BLaER1 treated with 17β-estradiol and CSF1 and Interleukin-3, amounts not matched to agents 10 nM and 100 nM (cell line): ENCODE measurements around the gene DDN.

Source experiments
- H3K27ac ChIP-seq, 11 experiments: shearing (Covaris generic); formaldehyde crosslinking; 2 replicates each; pipeline ENCODE4 v1.8.1; 2022
- H3K27me3 ChIP-seq, 11 experiments: shearing (Covaris generic); formaldehyde crosslinking; 2 replicates each; pipeline ENCODE4 v1.8.1; 2022
- H3K36me3 ChIP-seq, 11 experiments: shearing (Covaris generic); formaldehyde crosslinking; 2 replicates each; pipeline ENCODE4 v1.8.1; 2022
- H3K4me1 ChIP-seq, 10 experiments: shearing (Covaris generic); formaldehyde crosslinking; 2 replicates each; pipeline ENCODE4 v1.8.1; 2022
- H3K4me2 ChIP-seq, 11 experiments: shearing (Covaris generic); formaldehyde crosslinking; 2 replicates each; pipeline ENCODE4 v1.8.1; 2022
- H3K4me3 ChIP-seq, 10 experiments: shearing (Covaris generic); formaldehyde crosslinking; 2 replicates each; pipeline ENCODE4 v1.8.1; 2022
- H3K9ac ChIP-seq, 11 experiments: shearing (Covaris generic); formaldehyde crosslinking; 2 replicates each; pipeline ENCODE4 v1.8.1; 2022
- H3K9me3 ChIP-seq, 11 experiments: shearing (Covaris generic); formaldehyde crosslinking; replicated peaks in 1 of 11; 2 replicates each; pipeline ENCODE4 v1.8.1; 2022
- H4K20me1 ChIP-seq, 11 experiments: shearing (Covaris generic); formaldehyde crosslinking; 2 replicates each; pipeline ENCODE4 v1.8.1; 2022
- Cebpa-rat ChIP-seq, 11 experiments: shearing (Covaris generic); IDR thresholded peaks; 2 replicates each; pipeline ENCODE4 v1.8.1; 2022

DDN gene

GRCh38 chr12:49010092-49010668 lies 11.0 kb upstream of the DDN start:
- Histone ChIP-seq H3K27me3 (no peaks in the 10 kb centered on the region), H3K9ac (peak overlapping the region in 1 of 11 experiments; percentile 9; a peak in 2 of 22 replicates), H3K4me3 (no peak overlapping the region), H4K20me1 (peaks cover 0 to 27% (median 4%) of the 10 kb centered on the region in 11 experiments; a peak in 7 of 22 replicates), H3K4me1 (peaks cover 0 to 9% (median 0%) of the 10 kb centered on the region in 10 experiments; a peak in 3 of 20 replicates), H3K27ac (no peak overlapping the region), H3K4me2 (no peak overlapping the region), H3K9me3 (no peaks in the 10 kb centered on the region), H3K36me3 (peaks cover 43 to 71% (median 57%) of the 10 kb centered on the region in 11 experiments)
- TF ChIP-seq Cebpa-rat (IDR thresholded peaks at IDR 0.05), result no peak

DNA sequence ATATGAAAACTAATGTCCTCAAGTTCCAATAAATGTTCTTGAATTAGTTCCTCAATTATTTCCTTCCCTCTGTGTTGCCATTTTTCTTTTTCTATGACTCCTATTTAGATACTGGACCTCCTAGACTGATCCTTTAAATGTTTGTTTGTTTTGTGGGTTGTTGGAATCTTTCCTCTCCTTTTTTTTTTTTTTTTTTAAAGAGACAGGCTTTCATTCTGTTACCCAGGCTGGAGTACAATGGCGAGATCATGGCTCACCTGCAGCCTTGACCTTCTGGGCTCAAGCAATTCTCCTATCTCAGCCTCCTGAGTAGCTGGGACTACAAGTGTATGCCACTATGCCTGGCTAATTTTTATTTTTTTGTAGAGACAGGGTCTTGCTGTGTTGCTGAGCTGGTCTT lies 9.8 kb upstream of the DDN start:
- no peaks in the 10 kb centered on the region for H3K4me1 ChIP-seq
- no peaks in the 10 kb centered on the region for H3K27me3 ChIP-seq
- H3K9ac ChIP-seq, result no peak overlapping the region
- no peak for TF ChIP-seq Cebpa-rat (IDR thresholded peaks at IDR 0.05)
- no peak overlapping the region for H3K27ac ChIP-seq
- H3K9me3 ChIP-seq, result no peaks in the 10 kb centered on the region
- peaks cover 55 to 84% (median 70%) of the 10 kb centered on the region in 11 experiments for H3K36me3 ChIP-seq
- no peak overlapping the region for H3K4me2 ChIP-seq
- H3K4me3 ChIP-seq, result no peak overlapping the region
- peaks cover 0 to 23% (median 3%) of the 10 kb centered on the region in 11 experiments; a peak in 7 of 22 replicates for H4K20me1 ChIP-seq

DNA sequence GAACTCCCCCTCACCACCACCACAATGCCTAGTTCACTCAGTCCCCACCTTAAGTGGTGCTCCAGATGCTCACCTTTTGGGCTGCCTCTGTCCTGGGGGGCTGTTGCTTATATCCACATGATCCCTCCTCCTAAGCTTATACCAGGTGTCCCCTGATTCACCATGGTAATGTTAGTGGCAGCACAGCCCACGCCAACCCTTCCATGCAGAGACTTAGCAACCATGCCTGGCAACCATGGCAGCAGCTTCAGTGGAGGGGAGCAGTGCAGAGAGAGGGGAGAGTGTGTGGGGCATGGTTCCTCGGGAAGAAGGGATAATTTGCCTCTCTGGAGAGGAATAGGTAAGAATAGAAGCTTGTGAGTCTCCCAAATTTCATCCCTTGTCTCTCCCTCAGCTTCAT lies 1.2 kb upstream of the DDN start:
- Histone ChIP-seq H3K36me3 (peaks cover 37 to 52% (median 43%) of the 10 kb centered on the region in 11 experiments), H3K9ac (peak overlapping the region in 9 of 11 experiments; percentile 33 to 74 (median 58); a peak in 15 of 22 replicates), H3K9me3 (no peaks in the 10 kb centered on the region), H3K27me3 (peaks cover 57 to 62% (median 60%) of the 10 kb centered on the region in 11 experiments), H3K4me1 (peaks cover 46 to 59% (median 51%) of the 10 kb centered on the region in 10 experiments), H3K4me3 (peak overlapping the region in 6 of 10 experiments; percentile 52 to 68 (median 58); a peak in 12 of 20 replicates), H3K27ac (peak overlapping the region in 4 of 11 experiments; percentile 22 to 57 (median 42); a peak in 4 of 22 replicates), H3K4me2 (peak overlapping the region; percentile 95 to 100 (median 97)), H4K20me1 (peaks cover 0 to 59% (median 13%) of the 10 kb centered on the region in 11 experiments; a peak in 14 of 22 replicates)
- TF ChIP-seq Cebpa-rat (IDR thresholded peaks at IDR 0.05), result no peak

DNA sequence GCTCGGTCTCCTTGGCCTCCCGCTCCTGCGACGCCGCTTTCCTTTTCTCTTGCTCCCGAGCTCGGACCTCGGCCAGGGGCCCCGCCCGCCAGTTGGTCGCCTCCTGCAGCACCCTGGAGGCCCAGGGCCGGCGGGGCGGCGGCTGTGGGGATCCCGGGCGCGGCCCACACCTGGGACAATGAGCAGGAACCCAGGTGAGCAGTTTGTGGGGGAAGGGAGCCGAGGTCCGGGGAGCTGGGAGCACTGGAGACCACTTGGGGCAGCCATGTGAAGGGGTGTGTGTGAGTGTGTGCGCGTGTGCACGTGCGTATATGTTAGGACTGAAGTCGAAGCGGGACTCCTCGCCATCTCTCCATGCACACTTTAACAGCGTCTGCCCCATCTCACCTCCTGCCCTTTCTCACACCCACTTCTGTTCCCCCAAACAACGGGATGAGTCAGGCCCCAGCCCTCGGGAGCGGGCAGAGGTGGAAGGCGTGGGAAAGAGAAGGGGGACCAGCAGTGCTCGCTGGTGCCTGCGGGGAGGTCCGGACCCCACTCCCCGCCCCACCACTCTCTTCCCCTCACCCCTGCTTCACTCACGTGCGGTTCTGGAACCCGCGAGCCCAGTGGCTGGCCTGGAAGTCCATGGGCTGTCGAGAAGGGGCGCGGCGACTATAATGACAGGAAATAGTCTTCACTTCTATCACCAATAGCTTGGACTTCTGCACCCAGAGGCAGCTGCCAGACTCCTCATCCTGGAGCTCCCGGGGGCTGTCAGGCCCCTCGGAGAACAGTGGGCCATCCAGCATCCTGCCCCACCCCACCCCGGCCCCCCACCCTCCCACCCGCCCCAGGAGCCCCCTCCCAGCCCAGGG lies 450 bp downstream of the DDN start:
- Histone ChIP-seq H3K9ac (peak overlapping the region; percentile 12 to 78 (median 61); a peak in 20 of 22 replicates), H3K4me3 (peak overlapping the region; percentile 48 to 71 (median 59)), H3K4me1 (peaks cover 46 to 61% (median 55%) of the 10 kb centered on the region in 10 experiments), H3K27ac (peak overlapping the region in 3 of 11 experiments; percentile 3 to 54 (median 35); a peak in 5 of 22 replicates), H3K27me3 (peaks cover 70 to 78% (median 74%) of the 10 kb centered on the region in 11 experiments), H3K36me3 (peaks cover 20 to 36% (median 27%) of the 10 kb centered on the region in 11 experiments), H3K4me2 (peak overlapping the region; percentile 95 to 100 (median 97)), H3K9me3 (no peaks in the 10 kb centered on the region), H4K20me1 (peaks cover 0 to 55% (median 13%) of the 10 kb centered on the region in 11 experiments; a peak in 13 of 22 replicates)
- no peak for TF ChIP-seq Cebpa-rat (IDR thresholded peaks at IDR 0.05)

DNA sequence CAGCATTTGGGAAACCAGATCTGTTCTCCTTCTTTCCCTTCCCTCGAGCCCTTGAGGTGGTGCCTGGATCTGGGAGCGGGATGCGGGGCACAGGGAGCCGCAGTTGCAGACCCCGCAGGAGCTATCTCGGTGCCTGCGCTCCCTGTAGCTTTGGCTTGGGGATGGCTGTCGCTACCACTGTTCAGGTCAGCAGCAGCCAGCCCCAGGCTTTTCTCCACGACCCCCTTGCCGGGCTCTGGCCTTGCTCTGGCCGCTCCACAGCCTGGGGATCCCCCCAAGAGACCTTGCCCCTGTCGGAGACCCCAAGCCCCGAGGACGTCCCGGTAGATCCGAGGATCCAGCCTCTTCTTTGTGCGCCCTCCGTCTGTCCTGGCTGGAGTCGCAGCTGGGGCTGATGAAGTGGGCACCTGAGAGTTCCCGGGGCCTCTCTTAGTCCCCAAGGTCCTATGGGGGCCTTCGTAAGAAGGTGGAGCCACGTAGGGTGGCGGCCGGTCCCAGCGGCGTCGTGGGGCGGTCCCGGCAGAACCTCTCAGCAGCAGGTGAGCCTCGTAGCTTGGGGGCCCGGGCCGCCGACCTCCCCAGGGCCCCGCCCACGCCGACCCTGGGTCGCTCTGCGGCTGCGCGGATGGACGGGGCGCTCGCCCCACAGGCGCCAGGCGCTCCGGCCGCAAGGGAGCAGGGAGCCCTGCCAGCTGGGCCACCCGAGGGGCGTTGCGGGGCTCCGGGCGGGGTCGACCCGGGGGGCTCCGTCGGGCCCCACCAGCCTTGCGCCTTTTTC lies 1.3 kb downstream of the DDN start:
- Histone ChIP-seq H3K36me3 (peaks cover 13 to 28% (median 19%) of the 10 kb centered on the region in 11 experiments), H3K4me3 (peak overlapping the region; percentile 48 to 71 (median 59)), H3K27me3 (peaks cover 70 to 85% (median 78%) of the 10 kb centered on the region in 11 experiments), H4K20me1 (peaks cover 0 to 49% (median 13%) of the 10 kb centered on the region in 11 experiments; a peak in 13 of 22 replicates), H3K9ac (peak overlapping the region; percentile 12 to 78 (median 67); a peak in 20 of 22 replicates), H3K4me2 (peak overlapping the region; percentile 92 to 100 (median 97)), H3K27ac (peak overlapping the region in 3 of 11 experiments; percentile 3 to 54 (median 35); a peak in 5 of 22 replicates), H3K4me1 (peaks cover 46 to 61% (median 55%) of the 10 kb centered on the region in 10 experiments), H3K9me3 (no peaks in the 10 kb centered on the region)
- no peak for TF ChIP-seq Cebpa-rat (IDR thresholded peaks at IDR 0.05)

DNA sequence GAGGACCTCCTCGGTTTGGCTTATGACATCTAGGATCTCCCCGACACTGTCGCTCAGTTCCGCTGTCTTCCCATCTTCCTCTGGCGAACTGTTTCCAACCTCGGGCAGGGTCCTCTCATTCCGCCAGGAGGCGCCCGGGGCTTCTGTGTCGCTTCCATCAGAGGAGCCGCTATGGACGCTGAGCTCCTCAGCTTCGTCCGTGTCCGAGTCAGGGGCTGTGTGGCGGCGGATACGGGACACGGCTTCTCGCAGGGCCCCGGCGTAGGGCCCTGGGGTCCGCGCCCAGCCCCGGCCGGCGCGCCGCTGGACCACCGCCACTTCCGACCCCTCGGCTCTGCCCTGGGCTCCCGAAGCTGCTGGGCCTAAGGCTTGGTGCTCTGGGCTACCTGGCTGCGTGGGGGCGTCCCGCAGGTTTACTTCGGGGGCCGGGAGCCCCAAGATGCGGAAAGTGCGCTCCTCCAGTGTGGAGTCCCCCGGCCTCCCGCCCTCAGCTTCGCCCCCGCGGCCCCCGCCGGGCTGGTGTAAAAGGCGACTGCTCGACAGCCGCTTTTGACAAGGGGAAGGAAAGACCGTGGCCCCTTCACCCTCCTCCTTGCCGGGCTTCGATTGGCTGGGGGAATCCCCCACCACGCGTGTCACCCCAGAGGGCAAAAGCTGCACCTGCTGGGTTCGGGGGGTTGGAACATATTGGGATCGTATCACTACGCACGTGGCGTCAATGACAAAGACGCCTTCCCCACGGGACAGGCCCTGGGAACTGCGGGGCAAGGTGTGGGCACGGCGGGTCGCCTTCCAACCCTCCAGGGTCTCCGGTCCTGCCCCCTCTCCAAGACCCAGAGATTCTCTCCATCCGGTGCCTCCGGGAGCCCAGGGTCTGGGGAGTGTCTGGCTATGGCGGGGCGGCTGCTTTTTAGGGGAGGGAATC lies 2.1 kb downstream of the DDN start:
- peak overlapping the region; percentile 31 to 78 (median 67) for H3K9ac ChIP-seq
- no peaks in the 10 kb centered on the region for H3K9me3 ChIP-seq
- peak overlapping the region; percentile 50 to 71 (median 59) for H3K4me3 ChIP-seq
- peak overlapping the region in 1 of 11 experiments; percentile 54; a peak in 3 of 22 replicates for H3K27ac ChIP-seq
- H3K4me1 ChIP-seq, result peaks cover 46 to 61% (median 55%) of the 10 kb centered on the region in 10 experiments
- H4K20me1 ChIP-seq, result peaks cover 0 to 45% (median 13%) of the 10 kb centered on the region in 11 experiments; a peak in 13 of 22 replicates
- peaks cover 70 to 85% (median 78%) of the 10 kb centered on the region in 11 experiments for H3K27me3 ChIP-seq
- H3K4me2 ChIP-seq, result peak overlapping the region; percentile 92 to 100 (median 97)
- H3K36me3 ChIP-seq, result peaks cover 5 to 19% (median 11%) of the 10 kb centered on the region in 11 experiments
- TF ChIP-seq Cebpa-rat (IDR thresholded peaks at IDR 0.05), result no peak

DNA sequence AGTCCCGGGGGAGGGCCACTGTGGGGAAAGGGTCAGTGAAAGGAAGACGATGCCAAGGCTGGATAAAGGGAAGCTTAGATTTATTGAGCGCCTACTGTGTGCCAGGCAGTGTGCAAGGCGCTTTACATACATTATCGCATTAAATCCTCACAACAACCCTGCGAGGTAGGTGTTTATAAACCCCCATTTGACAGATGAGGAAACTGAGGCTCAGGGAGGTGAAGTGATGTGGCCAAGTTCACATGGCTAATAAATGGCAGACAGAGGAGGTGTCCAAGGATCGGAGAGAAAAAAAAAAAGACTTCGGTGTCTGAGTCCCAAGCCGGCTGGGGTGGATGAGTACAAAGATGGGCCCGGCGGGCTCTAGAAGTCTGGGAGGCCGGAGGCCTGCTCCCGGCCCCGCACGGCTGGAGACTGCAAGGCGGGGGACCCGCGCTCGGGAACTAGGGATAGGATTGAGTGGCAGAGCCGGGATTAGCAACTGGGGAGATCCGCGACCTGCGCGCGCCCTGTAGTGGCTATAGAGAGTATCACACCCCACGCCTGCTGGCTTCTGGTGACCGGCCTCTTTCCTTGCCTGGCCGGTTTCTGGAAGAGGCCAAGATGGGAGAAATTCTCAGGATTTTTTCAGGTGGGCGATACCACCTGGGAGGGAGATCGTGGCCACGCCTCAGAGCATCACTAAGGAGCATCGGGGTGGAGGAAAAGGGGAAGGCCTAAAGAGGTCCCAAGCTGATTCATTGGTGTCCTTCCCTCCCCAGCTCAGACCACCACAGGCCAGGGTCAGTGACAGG lies 3.9 kb downstream of the DDN start:
- TF ChIP-seq Cebpa-rat (IDR thresholded peaks at IDR 0.05), result no peak
- H3K36me3 ChIP-seq, result peaks cover 0 to 1% (median 0%) of the 10 kb centered on the region in 11 experiments; a peak in 1 of 22 replicates
- peaks cover 60 to 75% (median 68%) of the 10 kb centered on the region in 11 experiments for H3K27me3 ChIP-seq
- H3K9me3 ChIP-seq, result no peaks in the 10 kb centered on the region
- H3K9ac ChIP-seq, result peak overlapping the region in 5 of 11 experiments; percentile 19 to 50 (median 27); a peak in 4 of 22 replicates
- peak overlapping the region; percentile 49 to 94 (median 67) for H3K4me2 ChIP-seq
- peaks cover 0 to 31% (median 9%) of the 10 kb centered on the region in 11 experiments; a peak in 13 of 22 replicates for H4K20me1 ChIP-seq
- peak overlapping the region in 5 of 10 experiments; percentile 22 to 45 (median 34); a peak in 4 of 20 replicates for H3K4me3 ChIP-seq
- peaks cover 32 to 61% (median 55%) of the 10 kb centered on the region in 10 experiments for H3K4me1 ChIP-seq
- no peak overlapping the region for H3K27ac ChIP-seq
